Transverse colon (tissue), 4 donors: ENCODE data around the gene RPTOR. TPM values are rescaled to one million over a fixed set of nuclear protein-coding genes. Genes with fewer than 3 reads are reported as not detected.

ENCODE experiments used
- DNase-seq: peaks from one replicate; pipeline ENCODE4 v3.0.0-alpha.2; 2019
- H3K27ac ChIP-seq, 4 donors: fragments of 200-600 bp; sonication (generic); 2 replicates each; pipeline ENCODE4 v1.5.1; 2016 to 2018; ENCODE audit warnings: inconsistent platforms in 4 of 4
- H3K27me3 ChIP-seq: fragments of 200-600 bp; sonication (generic); 2 replicates; pipeline ENCODE4 v1.5.1; 2017; ENCODE audit warnings: inconsistent platforms
- H3K36me3 ChIP-seq, 4 donors: fragments of 200-600 bp; sonication (generic); 2 replicates each; pipeline ENCODE4 v1.5.1; 2017 to 2019; ENCODE audit warnings: inconsistent platforms in 4 of 4
- H3K4me1 ChIP-seq, 4 donors: fragments of 200-600 bp; sonication (generic); 2 replicates each; pipeline ENCODE4 v1.5.1; 2017 to 2020; ENCODE audit warnings: inconsistent platforms in 4 of 4
- H3K4me3 ChIP-seq, 4 donors: fragments of 200-600 bp; sonication (generic); 1 replicate in 1 of 4; 2 replicates in 3 of 4; pipeline versions ENCODE4 v1.5.1 to v1.6.1; 2017 to 2019; ENCODE audit warnings: inconsistent platforms in 4 of 4
- H3K9me3 ChIP-seq, 2 donors: fragments of 200-600 bp; sonication (generic); 2 replicates each; pipeline ENCODE4 v1.5.1; 2017 to 2019; ENCODE audit warnings: inconsistent platforms in 2 of 2
- EP300 ChIP-seq: sonication (generic); formaldehyde crosslinking; IDR thresholded peaks from one replicate; pipeline ENCODE4 v1.6.1; 2017; ENCODE audit warnings: antibody characterized with exemption, low read depth
- POLR2A ChIP-seq: fragments of 450-650 bp; IDR thresholded peaks from one replicate; pipeline ENCODE4 v1.6.1; 2016; ENCODE audit warnings: antibody characterized with exemption, mild to moderate bottlenecking, moderate library complexity
- POLR2AphosphoS5 ChIP-seq, 3 donors: sonication (generic); formaldehyde crosslinking; IDR thresholded peaks; one replicate each; pipeline ENCODE4 v1.6.1; 2016; ENCODE audit warnings: antibody characterized with exemption in 3 of 3
- WGBS, 2 donors: methylation state at CpG; one replicate each; pipeline ENCODE4 v1.1.5; 2018; ENCODE audit warnings: low coverage in 1 of 2; 5-methylcytosine and 5-hydroxymethylcytosine counted together
- in situ Hi-C, 4 donors: fragments of 200-750 bp; cut with MboI; loops; one replicate each; pipeline versions ENCODE4 v1.15.0 to v1.15.1; 2017; ENCODE audit warnings: low sequenced_read_pairs in 3 of 4, low pct_ligation_motif_present in 1 of 4, low pct_unique_long_range_greater_than_20kb in 1 of 4
- intact Hi-C: fragments of 100-400 bp; cut with DNase I; formaldehyde crosslinking; loops from one replicate; pipeline ENCODE4 v1.15.1; 2023; ENCODE audit warnings: low total_unique reads
- total RNA-seq, 4 donors: library from RNA; depleted of rRNA; stranded (reverse); fragments of >200 nt; gene quantifications; one replicate each; pipeline ENCODE4 v1.1.0, GENCODE V29; 2016
- TF ChIP-seq, protein P1 (sequence below), 5 experiments: fragments of 200-600 bp in 3 of 5; fragments of 450-650 bp in 2 of 5; sonication (generic) in 3 of 5; IDR thresholded peaks; 1 replicate in 2 of 5; 2 replicates in 3 of 5; pipeline ENCODE4 v1.5.1; 2016 to 2017; ENCODE audit warnings: antibody characterized with exemption in 5 of 5, inconsistent platforms in 3 of 5, mild to moderate bottlenecking in 2 of 5, moderate library complexity in 1 of 5

Gene RPTOR
- total RNA-seq, 4 donors from 2014 or later, result 28.9 to 79.3 (median 48.0) TPM

DNA sequence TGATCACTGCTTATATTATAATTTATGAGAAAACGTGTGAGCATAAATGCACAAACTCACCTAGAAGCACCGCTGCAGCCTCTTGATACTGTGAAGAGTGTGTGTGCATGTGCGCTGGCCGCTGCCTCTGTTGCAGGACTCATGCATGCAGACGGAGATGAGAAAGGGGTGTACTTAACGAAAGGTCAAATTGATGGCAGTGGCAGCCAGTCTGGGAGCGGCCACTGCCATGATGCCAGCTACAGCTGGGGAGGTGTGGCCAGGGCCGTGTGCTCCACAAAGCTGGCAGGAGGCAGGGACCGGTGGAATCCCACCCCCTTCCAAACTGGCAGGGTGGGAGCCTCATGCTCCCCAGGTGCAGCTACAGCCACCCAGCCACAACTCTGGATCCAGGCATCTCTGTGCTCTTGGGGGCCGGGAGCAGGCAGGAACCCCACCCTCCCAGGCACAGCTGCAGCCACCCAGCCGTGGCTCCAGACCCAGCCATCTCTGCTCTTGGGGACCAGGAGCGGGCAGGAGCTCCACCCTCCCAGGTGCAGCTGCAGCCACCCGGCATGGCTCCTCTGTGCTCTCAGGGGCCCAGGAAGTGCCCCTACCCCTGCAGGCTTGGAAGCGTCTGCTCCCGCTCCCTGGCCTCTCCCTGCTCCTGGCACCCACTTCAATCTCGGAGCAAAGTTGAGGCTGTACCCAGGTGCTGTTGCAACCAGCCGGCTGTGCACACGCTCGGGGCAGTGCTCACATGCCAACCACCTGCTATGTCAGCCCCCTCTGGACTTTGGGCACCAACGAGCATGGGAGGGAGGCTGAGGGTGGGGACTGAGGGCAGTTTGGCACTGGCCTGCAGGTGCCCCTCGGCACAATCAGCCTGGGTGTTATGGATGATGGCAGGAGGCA, 369.5 kb downstream of the RPTOR start:
- Histone ChIP-seq H3K36me3 (peaks cover 0 to under 1% (median 0%) of the 10 kb centered on the region in 4 donors), H3K4me3 (no peak overlapping the region), H3K9me3 (no peaks in the 10 kb centered on the region), H3K4me1 (no peaks in the 10 kb centered on the region), H3K27me3 (no peaks in the 10 kb centered on the region), H3K27ac (no peak overlapping the region)
- no peak for DNase-seq
- in situ Hi-C loops, result no loop called here
- intact Hi-C loops, result no loop called here
- TF ChIP-seq, protein P1, sequence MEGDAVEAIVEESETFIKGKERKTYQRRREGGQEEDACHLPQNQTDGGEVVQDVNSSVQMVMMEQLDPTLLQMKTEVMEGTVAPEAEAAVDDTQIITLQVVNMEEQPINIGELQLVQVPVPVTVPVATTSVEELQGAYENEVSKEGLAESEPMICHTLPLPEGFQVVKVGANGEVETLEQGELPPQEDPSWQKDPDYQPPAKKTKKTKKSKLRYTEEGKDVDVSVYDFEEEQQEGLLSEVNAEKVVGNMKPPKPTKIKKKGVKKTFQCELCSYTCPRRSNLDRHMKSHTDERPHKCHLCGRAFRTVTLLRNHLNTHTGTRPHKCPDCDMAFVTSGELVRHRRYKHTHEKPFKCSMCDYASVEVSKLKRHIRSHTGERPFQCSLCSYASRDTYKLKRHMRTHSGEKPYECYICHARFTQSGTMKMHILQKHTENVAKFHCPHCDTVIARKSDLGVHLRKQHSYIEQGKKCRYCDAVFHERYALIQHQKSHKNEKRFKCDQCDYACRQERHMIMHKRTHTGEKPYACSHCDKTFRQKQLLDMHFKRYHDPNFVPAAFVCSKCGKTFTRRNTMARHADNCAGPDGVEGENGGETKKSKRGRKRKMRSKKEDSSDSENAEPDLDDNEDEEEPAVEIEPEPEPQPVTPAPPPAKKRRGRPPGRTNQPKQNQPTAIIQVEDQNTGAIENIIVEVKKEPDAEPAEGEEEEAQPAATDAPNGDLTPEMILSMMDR (IDR thresholded peaks at IDR 0.05), result no peak
- TF ChIP-seq EP300 (no peak), POLR2AphosphoS5 (IDR thresholded peaks at IDR 0.05) (no peak)
- 90% methylated on average over 17 of the region's 21 CpGs; no CpG with 5 or more reads in 1 of the 2 donors for WGBS, 2 donors

DNA sequence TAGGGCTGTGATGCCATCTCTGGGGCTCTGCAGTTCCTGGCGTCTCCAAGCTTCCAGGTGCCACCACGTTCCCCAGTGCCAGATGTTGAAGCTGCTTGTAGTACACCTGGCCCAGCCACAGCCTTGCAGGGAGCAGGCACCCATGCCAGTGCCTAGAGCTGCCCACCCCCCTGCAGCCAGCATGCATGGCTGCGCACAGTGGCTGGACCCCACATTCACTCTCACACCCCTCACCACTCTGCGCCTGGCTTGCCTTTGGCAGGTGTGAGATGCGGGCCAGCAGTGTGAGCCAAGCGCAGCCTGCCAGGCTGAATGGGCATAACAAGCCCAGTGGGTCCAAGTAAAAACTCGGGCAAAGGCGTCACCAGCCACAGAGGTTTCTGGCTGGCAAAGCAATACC, 371.6 kb downstream of the RPTOR start:
- no peak for DNase-seq
- Histone ChIP-seq H3K4me3 (no peak overlapping the region), H3K27me3 (no peaks in the 10 kb centered on the region), H3K9me3 (no peaks in the 10 kb centered on the region), H3K4me1 (no peaks in the 10 kb centered on the region), H3K36me3 (no peaks in the 10 kb centered on the region), H3K27ac (no peak overlapping the region)
- TF ChIP-seq POLR2AphosphoS5 (IDR thresholded peaks at IDR 0.05) (no peak), EP300 (no peak), POLR2A (no peak)
- TF ChIP-seq, protein P1 (IDR thresholded peaks at IDR 0.05), result no peak
- WGBS, 2 donors, result 90 to 100% methylated on average over 2 to 8 of the region's 8 CpGs
- intact Hi-C loops (no loop called here), in situ Hi-C loops (no loop called here)

DNA sequence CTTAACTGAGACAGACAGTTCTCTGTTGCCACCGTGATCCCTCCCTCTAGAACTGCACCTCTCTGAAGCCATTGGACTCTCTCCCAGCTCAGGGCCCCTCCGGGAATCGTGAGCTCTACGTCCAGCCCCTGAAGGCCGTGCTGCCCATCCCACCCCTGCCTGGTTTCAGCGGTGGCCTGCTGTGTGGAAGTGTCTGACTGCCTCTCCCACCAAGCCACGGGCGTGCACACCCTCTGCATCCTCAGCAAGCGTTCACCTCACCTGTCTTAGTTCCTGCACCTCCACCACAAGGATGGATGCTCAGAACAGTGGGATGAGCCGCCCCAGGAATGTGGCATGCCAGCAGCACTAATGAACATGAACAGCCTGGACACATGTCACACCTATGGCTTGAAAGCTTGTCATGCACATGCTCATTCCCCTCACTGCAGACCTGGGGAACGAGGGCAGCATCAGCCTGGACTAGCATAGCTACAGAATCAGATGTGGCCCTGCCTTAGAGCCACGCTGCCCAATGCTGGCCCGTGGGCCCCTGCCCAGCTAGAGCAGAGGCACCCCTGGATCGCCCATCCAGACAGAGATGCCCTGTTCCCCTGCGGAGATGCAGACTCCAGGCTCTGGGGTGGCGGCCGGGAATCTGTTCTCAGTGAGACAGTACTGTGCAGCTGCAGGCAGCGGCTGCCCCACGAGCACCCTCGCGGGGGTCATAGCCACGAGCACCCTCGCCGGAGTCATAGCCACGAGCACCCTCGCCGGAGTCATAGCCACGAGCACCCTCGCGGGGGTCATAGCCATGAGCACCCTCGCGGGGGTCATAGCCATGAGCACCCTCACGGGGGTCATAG, 373.3 kb downstream of the RPTOR start:
- no peaks in the 10 kb centered on the region for H3K36me3 ChIP-seq
- TF ChIP-seq, protein P1 (IDR thresholded peaks at IDR 0.05), result no peak
- TF ChIP-seq POLR2A (no peak), EP300 (no peak), POLR2AphosphoS5 (IDR thresholded peaks at IDR 0.05) (no peak)
- H3K9me3 ChIP-seq, result no peaks in the 10 kb centered on the region
- no peaks in the 10 kb centered on the region for H3K27me3 ChIP-seq
- no peak overlapping the region for H3K27ac ChIP-seq
- in situ Hi-C loops (no loop called here), intact Hi-C loops (no loop called here)
- no peaks in the 10 kb centered on the region for H3K4me1 ChIP-seq
- DNase-seq, result no peak
- no peak overlapping the region for H3K4me3 ChIP-seq
- WGBS, 2 donors, result 88 to 90% methylated on average over 7 to 31 of the region's 33 CpGs

DNA sequence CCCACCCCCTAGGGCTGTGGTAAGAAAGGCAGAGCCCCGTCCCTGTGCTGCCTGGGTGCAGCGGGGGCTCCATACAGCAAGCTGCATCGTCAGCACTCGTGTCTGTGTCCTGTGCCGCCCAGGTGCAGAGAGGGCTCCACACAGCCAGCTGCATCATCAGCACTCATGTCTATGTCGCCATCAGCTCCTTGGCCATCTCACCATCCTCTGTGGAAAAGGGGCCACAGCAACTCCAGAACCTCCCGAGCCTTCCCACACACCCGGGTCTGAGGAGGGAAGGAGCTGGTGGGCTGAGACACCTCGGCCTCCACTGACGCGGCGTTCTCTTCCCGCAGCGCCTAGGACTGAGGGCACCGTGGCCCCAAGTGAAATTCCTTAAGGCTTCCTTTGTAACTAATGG, 374.1 kb downstream of the RPTOR start:
- WGBS, 2 donors, result 86 to 100% methylated on average over 1 to 15 of the region's 15 CpGs
- Histone ChIP-seq H3K4me3 (no peak overlapping the region), H3K27ac (peak overlapping the region in 1 of 4 donors; percentile 2), H3K27me3 (no peaks in the 10 kb centered on the region), H3K36me3 (no peaks in the 10 kb centered on the region), H3K9me3 (no peaks in the 10 kb centered on the region), H3K4me1 (no peaks in the 10 kb centered on the region)
- in situ Hi-C loops (no loop called here), intact Hi-C loops (no loop called here)
- DNase-seq, result no peak
- no peak for TF ChIP-seq POLR2A
- TF ChIP-seq EP300, result no peak
- TF ChIP-seq, protein P1 (IDR thresholded peaks at IDR 0.05), result no peak
